Stimulated activated naive CD4-positive, alpha-beta T cell treated with Interleukin-2 at 50 U/mL for 16 hours (primary cell): ENCODE measurements around the gene ATP9B.

ENCODE experiments used
- DNase-seq: peaks from one replicate; lab custom pipeline; 2025; lab: John Stamatoyannopoulos, UW

ATP9B gene

GRCh38 chr18:79396431-79397246, 327.4 kb downstream of the ATP9B start:
- peak; percentile 40 for DNase-seq

- no peak for DNase-seq
These were observed 328.1 kb downstream of the ATP9B start for GRCh38 chr18:79397247-79397829.

- DNase-seq = no peak
These were observed 328.9 kb downstream of the ATP9B start for GRCh38 chr18:79397830-79398761.

GRCh38 chr18:79399275-79400081, 330.3 kb downstream of the ATP9B start:
- peak; percentile 19 for DNase-seq

GRCh38 chr18:79400091-79400590, 330.9 kb downstream of the ATP9B start:
- DNase-seq = peak; percentile 47

GRCh38 chr18:79400591-79401381, 331.6 kb downstream of the ATP9B start:
- DNase-seq = peak; percentile 67

GRCh38 chr18:79401494-79402208, 332.5 kb downstream of the ATP9B start:
- DNase-seq = no peak

GRCh38 chr18:79402209-79402576, 333.0 kb downstream of the ATP9B start:
- DNase-seq = no peak

GRCh38 chr18:79402977-79403722, 334.0 kb downstream of the ATP9B start:
- no peak for DNase-seq

- DNase-seq = no peak
These were observed 334.8 kb downstream of the ATP9B start for GRCh38 chr18:79403723-79404566.

GRCh38 chr18:79404567-79404910, 335.3 kb downstream of the ATP9B start:
- no peak for DNase-seq

- peak; percentile 66 for DNase-seq
These were observed 336.0 kb downstream of the ATP9B start for GRCh38 chr18:79405019-79405780.

GRCh38 chr18:79405781-79406575, 336.8 kb downstream of the ATP9B start:
- DNase-seq = peak; percentile 81

- no peak for DNase-seq
These were observed 337.5 kb downstream of the ATP9B start for GRCh38 chr18:79406708-79407107.

GRCh38 chr18:79409313-79409712, 340.1 kb downstream of the ATP9B start:
- no peak for DNase-seq

- DNase-seq = no peak
These were observed 341.0 kb downstream of the ATP9B start for GRCh38 chr18:79410171-79410641.
